ENCODE data around the gene KCNMA1. TPM values are rescaled to one million over a fixed set of nuclear protein-coding genes. Genes with fewer than 3 reads are reported as not detected.

The KCNMA1 gene
- total RNA-seq, 4 donors from 2014 or later: 146 to 300 (median 265) TPM

GRCh38 chr10:77264527-77264926 lies 373.1 kb downstream of the KCNMA1 start:
- 74% methylated on average over 3 of the region's 3 CpGs for WGBS
- TF ChIP-seq POLR2AphosphoS5 (IDR thresholded peaks at IDR 0.05) (no peak), EP300 (IDR thresholded peaks at IDR 0.05) (no peak), CTCF (IDR thresholded peaks at IDR 0.05) (no peak), POLR2A (IDR thresholded peaks at IDR 0.05; ENCODE audit: low read depth) (no peak)
- H3K27me3 ChIP-seq: no peaks in the 10 kb centered on the region
- no peaks in the 10 kb centered on the region for H3K36me3 ChIP-seq
- H3K4me1 ChIP-seq: peaks cover 3 to 43% (median 33%) of the 10 kb centered on the region in 4 donors
- no peak overlapping the region for H3K27ac ChIP-seq (replicated peaks in 1 of 4)
- DNase-seq (ENCODE audit: extremely low spot score): no peak
- H3K4me3 ChIP-seq: no peak overlapping the region
- no peaks in the 10 kb centered on the region for H3K9me3 ChIP-seq
- intact Hi-C loops (cut with DNase I): no loop called here

- H3K36me3 ChIP-seq: no peaks in the 10 kb centered on the region
- WGBS: 90% methylated on average over 4 of the region's 4 CpGs
- peaks cover 3 to 44% (median 35%) of the 10 kb centered on the region in 4 donors for H3K4me1 ChIP-seq
- no peak overlapping the region for H3K27ac ChIP-seq (replicated peaks in 1 of 4)
- TF ChIP-seq EP300 (IDR thresholded peaks at IDR 0.05) (no peak), POLR2AphosphoS5 (IDR thresholded peaks at IDR 0.05) (no peak), POLR2A (IDR thresholded peaks at IDR 0.05; ENCODE audit: low read depth) (no peak), CTCF (IDR thresholded peaks at IDR 0.05) (no peak)
- DNase-seq (ENCODE audit: extremely low spot score): no peak
- intact Hi-C loops (cut with DNase I): no loop called here
- no peak overlapping the region for H3K4me3 ChIP-seq
- no peaks in the 10 kb centered on the region for H3K27me3 ChIP-seq
- H3K9me3 ChIP-seq: no peaks in the 10 kb centered on the region
Measured at GRCh38 chr10:77264107-77264506, 373.5 kb downstream of the KCNMA1 start.

GRCh38 chr10:77263700-77264099 lies 373.9 kb downstream of the KCNMA1 start:
- Histone ChIP-seq H3K36me3 (no peaks in the 10 kb centered on the region), H3K4me1 (peaks cover 3 to 44% (median 32%) of the 10 kb centered on the region in 4 donors), H3K4me3 (no peak overlapping the region), H3K27me3 (no peaks in the 10 kb centered on the region), H3K9me3 (no peaks in the 10 kb centered on the region), H3K27ac (replicated peaks in 1 of 4) (no peak overlapping the region)
- intact Hi-C loops (cut with DNase I): no loop called here
- DNase-seq (ENCODE audit: extremely low spot score): no peak
- no peak for TF ChIP-seq POLR2A (IDR thresholded peaks at IDR 0.05; ENCODE audit: low read depth)
- no peak for TF ChIP-seq CTCF (IDR thresholded peaks at IDR 0.05)
- TF ChIP-seq POLR2AphosphoS5 (IDR thresholded peaks at IDR 0.05): no peak
- no peak for TF ChIP-seq EP300 (IDR thresholded peaks at IDR 0.05)
- WGBS: 77% methylated on average over 4 of the region's 4 CpGs

GRCh38 chr10:77261146-77261545 lies 376.5 kb downstream of the KCNMA1 start:
- Histone ChIP-seq H3K9me3 (no peaks in the 10 kb centered on the region), H3K4me3 (no peak overlapping the region), H3K27me3 (no peaks in the 10 kb centered on the region), H3K4me1 (peaks cover 0 to 19% (median 10%) of the 10 kb centered on the region in 4 donors), H3K27ac (replicated peaks in 1 of 4) (no peak overlapping the region), H3K36me3 (no peaks in the 10 kb centered on the region)
- DNase-seq (ENCODE audit: extremely low spot score): no peak
- TF ChIP-seq POLR2AphosphoS5 (IDR thresholded peaks at IDR 0.05): no peak
- TF ChIP-seq POLR2A (IDR thresholded peaks at IDR 0.05; ENCODE audit: low read depth): no peak
- no peak for TF ChIP-seq EP300 (IDR thresholded peaks at IDR 0.05)
- no peak for TF ChIP-seq CTCF (IDR thresholded peaks at IDR 0.05)
- intact Hi-C loops (cut with DNase I): no loop called here
- WGBS: 84% methylated on average over 3 of the region's 3 CpGs
